HepG2 (cell line): ENCODE data around the gene HJURP. TPM values are rescaled to one million over a fixed set of nuclear protein-coding genes. Genes with fewer than 3 reads are reported as not detected.

Experiments
- ATAC-seq: fragments of 200-7000 bp; cut with Tn5 transposase; 3 replicates; pipeline ENCODE4 v1.9.1; 2020; ENCODE audit warnings: mild to moderate bottlenecking, moderate library complexity
- BruUV-seq: library from RNA; stranded (reverse); fragments of 400-500 nt; replicated peaks from 2 replicates; lab custom pipeline; 2021; lab: Mats Ljungman, UMichigan
- CTCF ChIA-PET: fragments of 300-600 bp; formaldehyde crosslinking; extraction: SDS; loops from one replicate; lab custom pipeline; 2021; ENCODE audit warnings: low total read pairs, inconsistent platforms, low intra/inter-chr PET ratio; lab: Yijun Ruan, JAX
- POLR2A ChIA-PET: fragments of 350-600 bp; sonication (Branson Sonifier 250); formaldehyde crosslinking; loops from one replicate; lab custom pipeline; 2020; ENCODE audit warnings: antibody characterized with exemption, inconsistent platforms; lab: Yijun Ruan, JAX
- DNase-seq: peaks from one replicate; pipeline ENCODE4 v3.0.0-alpha.2; 2015; ENCODE audit warnings: low spot score
- FAIRE-seq: peaks from 3 replicates; lab custom pipeline; 2011; peaks lifted over from hg19 to GRCh38; lab: Jason Lieb, UNC
- H2AFZ ChIP-seq: one replicate; pipeline ENCODE4 v1.6.1; 2011; ENCODE audit warnings: low read length, inconsistent platforms
- H3K27ac ChIP-seq: fragments of 300-600 bp; 3 replicates; pipeline ENCODE4 v1.8.0; 2011; ENCODE audit warnings: mixed run types, mild to moderate bottlenecking, mixed read lengths, low read length, inconsistent platforms; ENCODE audit not compliant: insufficient read depth; ENCODE audit errors: extremely low read length
- H3K27me3 ChIP-seq, 2 experiments: fragments of 200-600 bp in 1 of 2; 2 replicates in 1 of 2; 3 replicates in 1 of 2; pipeline versions ENCODE4 v1.6.0 to v1.8.0; 2011; ENCODE audit warnings: low read length in 2 of 2, mild to moderate bottlenecking in 2 of 2, moderate library complexity in 2 of 2, inconsistent platforms in 1 of 2; ENCODE audit not compliant: insufficient read depth in 2 of 2, control insufficient read depth in 1 of 2
- H3K36me3 ChIP-seq, 2 experiments: fragments of 200-600 bp in 1 of 2; replicated peaks in 1 of 2; 2 replicates in 1 of 2; 3 replicates in 1 of 2; pipeline versions ENCODE4 v1.5.1 to v1.8.0; 2011; ENCODE audit warnings: low read length in 2 of 2, inconsistent platforms in 1 of 2; ENCODE audit not compliant: insufficient read depth in 2 of 2, control insufficient read depth in 1 of 2
- H3K4me1 ChIP-seq: 2 replicates; pipeline ENCODE4 v1.5.1; 2012; ENCODE audit warnings: low read length, inconsistent platforms; ENCODE audit not compliant: insufficient read depth
- H3K4me2 ChIP-seq: 2 replicates; pipeline ENCODE4 v1.6.0; 2011; ENCODE audit warnings: low read depth, low read length, inconsistent platforms
- H3K4me3 ChIP-seq, 3 experiments: fragments of 200-600 bp in 1 of 3; sonication (generic), shearing (Covaris generic) in 1 of 3; replicated peaks in 1 of 3; 2 replicates each; pipeline ENCODE4 v1.5.1; 2011 to 2016; ENCODE audit warnings: low read length in 3 of 3, inconsistent platforms in 2 of 3, low read depth in 2 of 3, mild to moderate bottlenecking in 2 of 3, control low read depth in 1 of 3, mixed read lengths in 1 of 3; ENCODE audit not compliant: insufficient read depth in 1 of 3
- H3K79me2 ChIP-seq: one replicate; pipeline ENCODE4 v1.6.1; 2011; ENCODE audit warnings: low read length, inconsistent platforms; ENCODE audit not compliant: insufficient read depth
- H3K9ac ChIP-seq: 2 replicates; pipeline ENCODE4 v1.6.0; 2011; ENCODE audit warnings: mild to moderate bottlenecking, low read depth, low read length, inconsistent platforms; ENCODE audit not compliant: insufficient read depth
- H3K9me3 ChIP-seq: 2 replicates; pipeline ENCODE4 v1.5.1; 2012; ENCODE audit warnings: mild to moderate bottlenecking, low read length
- H4K20me1 ChIP-seq: 2 replicates; pipeline ENCODE4 v1.6.0; 2011; ENCODE audit warnings: inconsistent platforms, mild to moderate bottlenecking, low read length, moderate library complexity; ENCODE audit not compliant: insufficient read depth
- ATM ChIP-seq: fragments of 450-650 bp; IDR thresholded peaks from 2 replicates; pipeline ENCODE4 v1.7.1; 2017; ENCODE audit warnings: mild to moderate bottlenecking, borderline replicate concordance
- KAT2B ChIP-seq: fragments of 150-350 bp; IDR thresholded peaks from 2 replicates; pipeline ENCODE4 v1.6.1; 2014; ENCODE audit warnings: low read depth, low read length, borderline replicate concordance
- LCORL ChIP-seq, 2 experiments: fragments of 450-650 bp in 1 of 2; sonication (generic) in 1 of 2; formaldehyde crosslinking in 1 of 2; IDR thresholded peaks; 2 replicates each; pipeline versions ENCODE4 v1.5.0 to v1.6.1; 2017 to 2020; ENCODE audit warnings: antibody characterized with exemption in 1 of 2, missing genetic modification reagents in 1 of 2
- MAFG ChIP-seq: sonication (generic); formaldehyde crosslinking; IDR thresholded peaks from 2 replicates; pipeline ENCODE4 v1.5.1; 2020; ENCODE audit warnings: mild to moderate bottlenecking, missing genetic modification reagents
- RFX5 ChIP-seq: IDR thresholded peaks from 2 replicates; pipeline ENCODE4 v1.6.1; 2011; ENCODE audit warnings: low read depth, low read length, improper control_type of control experiment
- SIN3A ChIP-seq: IDR thresholded peaks from 2 replicates; pipeline ENCODE4 v1.6.1; 2011; ENCODE audit warnings: low read depth, mild to moderate bottlenecking, control low read depth, low read length, borderline replicate concordance
- SMAD1 ChIP-seq: sonication (generic); formaldehyde crosslinking; IDR thresholded peaks from 2 replicates; pipeline ENCODE4 v1.4.0; 2020; ENCODE audit warnings: missing genetic modification reagents, low read depth, mild to moderate bottlenecking, borderline replicate concordance
- SNAPC2 ChIP-seq: sonication (generic); formaldehyde crosslinking; IDR thresholded peaks from 2 replicates; pipeline ENCODE4 v1.8.1; 2022; ENCODE audit warnings: mild to moderate bottlenecking, missing genetic modification reagents
- ZNF18 ChIP-seq: sonication (generic); formaldehyde crosslinking; IDR thresholded peaks from 2 replicates; pipeline ENCODE4 v1.8.0; 2022; ENCODE audit warnings: mild to moderate bottlenecking, missing genetic modification reagents; ENCODE audit not compliant: insufficient replicate concordance
- ZNF556 ChIP-seq: sonication (generic); formaldehyde crosslinking; IDR thresholded peaks from 2 replicates; pipeline ENCODE4 v1.4.0; 2020; ENCODE audit warnings: mild to moderate bottlenecking, missing genetic modification reagents, borderline replicate concordance
- ZNF878 ChIP-seq: sonication (generic); formaldehyde crosslinking; IDR thresholded peaks from 2 replicates; pipeline ENCODE4 v1.8.1; 2023; ENCODE audit warnings: mild to moderate bottlenecking, missing genetic modification reagents, moderate library complexity
- WGBS: methylation state at CpG from one replicate; pipeline ENCODE4 v1.1.6; 2017; ENCODE audit warnings: low lambda C conversion rate; 5-methylcytosine and 5-hydroxymethylcytosine counted together
- in situ Hi-C: cut with HindIII; loops from 2 replicates; pipeline ENCODE4 v1.10.0; 2017; ENCODE audit warnings: low pct_unique_long_range_greater_than_20kb; ENCODE audit not compliant: extremely low pct_ligation_motif_present
- intact Hi-C: fragments of 100-400 bp; cut with micrococcal nuclease; formaldehyde crosslinking; loops from one replicate; pipeline ENCODE4 v1.10.0; 2022; ENCODE audit not compliant: unreplicated experiment
- polyA plus RNA-seq, 8 experiments: library from polyadenylated mRNA; depleted of rRNA in 3 of 8; stranded (reverse) in 7 of 8; unstranded in 1 of 8; fragments of >200 nt; fragmentation: Illumina TruSeq in 4 of 8; extraction: Trizol in 4 of 8; gene quantifications; 2 replicates each; pipeline versions ENCODE4 v1.2.1 to v1.2.3, GENCODE V29; 2011 to 2016; ENCODE audit warnings: low read depth in 4 of 8, missing spikeins in 1 of 8, mixed read lengths in 1 of 8; ENCODE audit not compliant: insufficient read depth in 1 of 8
- total RNA-seq, 5 experiments: library from RNA; depleted of rRNA; stranded (reverse); fragments of >200 nt; fragmentation: Illumina TruSeq; extraction: Trizol; gene quantifications; 2 replicates each; pipeline ENCODE4 v1.2.3, GENCODE V29; 2016; ENCODE audit warnings: low read depth in 1 of 5

The HJURP gene
- total and polyA plus RNA-seq, 2 of the 13 experiments (the other 11 are each of a cell fraction or from before 2014, with no cell fraction given), result 36.3 to 43.9 TPM

GRCh38 chr2:233838251-233838650 is 16.1 kb downstream of the HJURP start:
- DNase-seq, result no peak
- TF ChIP-seq KAT2B, result no peak
- peak; percentile 90 for TF ChIP-seq LCORL (IDR thresholded peaks at IDR 0.05)
- no peak for TF ChIP-seq LCORL (CRISPR knock-in tag; IDR thresholded peaks at IDR 0.05)
- TF ChIP-seq SMAD1 (CRISPR knock-in tag), result no peak
- TF ChIP-seq, all 625 proteins: peak for 1
- Histone ChIP-seq H3K4me3 (no peak overlapping the region), H3K79me2 (peaks cover 44% of the 10 kb centered on the region), H3K27me3 (no peaks in the 10 kb centered on the region), H3K36me3 (peaks cover 55 to 84% of the 10 kb centered on the region in 2 experiments), H2AFZ (no peak overlapping the region), H3K9me3 (no peaks in the 10 kb centered on the region), H3K4me1 (peaks cover 22% of the 10 kb centered on the region; the same call in 1 of the 2 replicates), H3K27ac (no peak overlapping the region), H3K9ac (no peak overlapping the region), H3K4me2 (no peak overlapping the region), H4K20me1 (peaks cover 16% of the 10 kb centered on the region; the same call in 1 of the 2 replicates)
- 90% methylated on average over 7 of the region's 7 CpGs for WGBS
- FAIRE-seq (no peak), ATAC-seq (no peak)
- in situ Hi-C loops (loop anchor here (25.0 kb wide), 1 partner anchor 526 kb away; the partner anchor contains the start of gene SAG), intact Hi-C loops (loop anchor here (10.0 kb wide), 1 partner anchor 393 kb away; no protein-coding TSS in a partner anchor)
- CTCF ChIA-PET, result no interaction called here
- no TSS peak for BruUV-seq
- POLR2A ChIA-PET, result no interaction called here

DNA sequence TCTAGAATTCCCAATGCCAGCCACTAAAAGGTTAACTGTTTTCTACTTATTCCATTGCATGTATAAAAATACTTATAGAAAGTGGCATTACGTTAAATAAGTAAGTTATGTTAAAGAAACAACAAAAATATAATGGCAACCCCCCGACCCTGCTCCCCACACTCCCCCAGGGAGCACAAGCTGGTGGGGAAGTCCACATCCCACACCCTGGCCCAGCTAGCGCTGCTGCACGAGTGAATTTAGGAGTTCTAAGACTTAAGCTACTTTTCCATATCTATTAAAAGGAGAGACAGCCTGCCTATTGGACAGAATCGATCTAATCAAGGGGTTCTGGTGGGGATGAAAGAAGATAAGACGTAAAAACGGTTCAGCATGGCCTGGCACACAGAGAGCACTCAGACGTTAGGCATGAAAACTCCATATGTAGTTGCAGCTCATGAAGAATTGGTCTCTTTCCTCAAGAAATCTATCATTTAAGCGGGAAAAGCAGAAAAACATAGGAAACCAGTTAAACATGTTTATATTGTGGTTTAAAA is 16.6 kb downstream of the HJURP start:
- ChIA-PET POLR2A (no interaction called here), CTCF (no interaction called here)
- Histone ChIP-seq H3K4me2 (no peak overlapping the region), H3K4me1 (peaks cover 22% of the 10 kb centered on the region; the same call in 1 of the 2 replicates), H3K9me3 (no peaks in the 10 kb centered on the region), H2AFZ (no peak overlapping the region), H3K79me2 (peaks cover 44% of the 10 kb centered on the region), H3K27ac (no peak overlapping the region), H3K4me3 (no peak overlapping the region), H3K36me3 (peaks cover 50 to 79% of the 10 kb centered on the region in 2 experiments), H3K9ac (no peak overlapping the region), H3K27me3 (no peaks in the 10 kb centered on the region), H4K20me1 (peaks cover 16% of the 10 kb centered on the region; the same call in 1 of the 2 replicates)
- in situ Hi-C loops (loop anchor here (25.0 kb wide), 1 partner anchor 525 kb away; the partner anchor contains the start of gene SAG), intact Hi-C loops (loop anchor here (10.0 kb wide), 1 partner anchor 393 kb away; no protein-coding TSS in a partner anchor)
- 96% methylated on average over 9 of the region's 9 CpGs for WGBS
- no peak for FAIRE-seq
- no peak for TF ChIP-seq ATM
- TF ChIP-seq ZNF556 (CRISPR knock-in tag), result no peak
- no peak for TF ChIP-seq MAFG (CRISPR knock-in tag)
- TF ChIP-seq SNAPC2 (CRISPR knock-in tag), result no peak
- TF ChIP-seq RFX5, result no peak
- no peak for TF ChIP-seq ZNF878
- TF ChIP-seq SIN3A, result no peak
- TF ChIP-seq ZNF18 (CRISPR knock-in tag), result no peak
- TF ChIP-seq LCORL (IDR thresholded peaks at IDR 0.05), result no peak
- TF ChIP-seq LCORL (CRISPR knock-in tag; IDR thresholded peaks at IDR 0.05), result no peak
- no TSS peak for BruUV-seq
- DNase-seq, result no peak
- no peak for ATAC-seq
